Neural crest cell (in vitro differentiated cells): ENCODE measurements around the gene F3. TPM values are rescaled to one million over a fixed set of nuclear protein-coding genes. Genes with fewer than 3 reads are reported as not detected.
"Not testable (repeated sequence)": the region's sequence is repeated elsewhere in the genome, so short reads cannot be mapped to it uniquely, and the experiment has no call there.

Experiments used
- DNase-seq: peaks from one replicate; pipeline ENCODE4 v3.0.0; 2021; ENCODE audit warnings: low read depth, mixed read lengths, low spot score
- H3K27ac Mint-ChIP-seq: one replicate; pipeline ENCODE4 v1.8.0; 2021; ENCODE audit warnings: mild to moderate bottlenecking, mixed read lengths; ENCODE audit not compliant: unreplicated experiment
- H3K27me3 Mint-ChIP-seq: 2 replicates; pipeline ENCODE4 v1.8.0; 2021; ENCODE audit warnings: low read depth, mild to moderate bottlenecking, mixed read lengths
- H3K36me3 Mint-ChIP-seq: 2 replicates; pipeline ENCODE4 v1.8.0; 2021; ENCODE audit warnings: low read depth, mild to moderate bottlenecking, mixed read lengths
- H3K4me1 Mint-ChIP-seq: 2 replicates; pipeline ENCODE4 v1.8.0; 2021; ENCODE audit warnings: mixed read lengths
- H3K4me3 Mint-ChIP-seq: one replicate; pipeline ENCODE4 v1.8.0; 2021; ENCODE audit warnings: mild to moderate bottlenecking, mixed read lengths
- H3K9me3 Mint-ChIP-seq: 2 replicates; pipeline ENCODE4 v1.8.0; 2021; ENCODE audit warnings: mixed read lengths
- CTCF ChIP-seq: fragments of 200-600 bp; sonication (generic); conservative IDR thresholded peaks from 2 replicates; pipeline ENCODE4 v1.5.0; 2021; ENCODE audit warnings: antibody characterized with exemption, mild to moderate bottlenecking
- total RNA-seq: library from RNA; stranded (reverse); gene quantifications from 2 replicates; pipeline ENCODE4 v1.2.1, GENCODE V29; 2021

F3 gene
- total RNA-seq, 1 donor from 2014 or later: 4.6 TPM

GRCh38 chr1:94579876-94580294 is 38.3 kb upstream of the F3 start:
- Mint-ChIP-seq H3K9me3 (peaks cover 29% of the 10 kb centered on the region), H3K4me1 (peaks cover 4% of the 10 kb centered on the region), H3K27me3 (no peaks in the 10 kb centered on the region), H3K36me3 (peaks cover 22% of the 10 kb centered on the region), H3K27ac (no peak overlapping the region), H3K4me3 (no peak overlapping the region)
- no peak for TF ChIP-seq CTCF
- DNase-seq: no peak

GRCh38 chr1:94578856-94579255 is 37.3 kb upstream of the F3 start:
- H3K36me3 Mint-ChIP-seq: peaks cover 25% of the 10 kb centered on the region
- no peak overlapping the region for H3K4me3 Mint-ChIP-seq
- no peak overlapping the region for H3K27ac Mint-ChIP-seq
- H3K4me1 Mint-ChIP-seq: peaks cover 4% of the 10 kb centered on the region
- TF ChIP-seq CTCF: no peak
- no peaks in the 10 kb centered on the region for H3K27me3 Mint-ChIP-seq
- H3K9me3 Mint-ChIP-seq: peaks cover 32% of the 10 kb centered on the region
- no peak for DNase-seq

- not testable (repeated sequence) for H3K27ac Mint-ChIP-seq, H3K4me1 Mint-ChIP-seq, H3K27me3 Mint-ChIP-seq, H3K4me3 Mint-ChIP-seq, DNase-seq
- Mint-ChIP-seq H3K36me3 (peaks cover 38% of the 10 kb centered on the region), H3K9me3 (peaks cover 36% of the 10 kb centered on the region)
Measured at GRCh38 chr1:94573917-94574316, 32.4 kb upstream of the F3 start.

- no peaks in the 10 kb centered on the region for H3K27me3 Mint-ChIP-seq
- TF ChIP-seq CTCF: no peak
- no peak overlapping the region for H3K27ac Mint-ChIP-seq
- no peak for DNase-seq
- H3K9me3 Mint-ChIP-seq: peaks cover 28% of the 10 kb centered on the region
- H3K4me1 Mint-ChIP-seq: no peaks in the 10 kb centered on the region
- H3K4me3 Mint-ChIP-seq: no peak overlapping the region
- H3K36me3 Mint-ChIP-seq: peaks cover 30% of the 10 kb centered on the region
Measured at GRCh38 chr1:94572780-94573179, 31.2 kb upstream of the F3 start.

- H3K27ac Mint-ChIP-seq, H3K4me1 Mint-ChIP-seq, H3K4me3 Mint-ChIP-seq, H3K27me3 Mint-ChIP-seq, DNase-seq: not testable (repeated sequence)
- Mint-ChIP-seq H3K36me3 (peaks cover 20% of the 10 kb centered on the region), H3K9me3 (peaks cover 19% of the 10 kb centered on the region)
Measured at GRCh38 chr1:94570965-94571364, 29.4 kb upstream of the F3 start.

- not testable (repeated sequence) for H3K27me3 Mint-ChIP-seq, H3K4me3 Mint-ChIP-seq, DNase-seq, H3K27ac Mint-ChIP-seq, H3K4me1 Mint-ChIP-seq
- Mint-ChIP-seq H3K36me3 (peaks cover 17% of the 10 kb centered on the region), H3K9me3 (peaks cover 14% of the 10 kb centered on the region)
Measured at GRCh38 chr1:94568806-94569205, 27.2 kb upstream of the F3 start.

- not testable (repeated sequence) for H3K27ac Mint-ChIP-seq, H3K4me3 Mint-ChIP-seq, H3K27me3 Mint-ChIP-seq, H3K4me1 Mint-ChIP-seq, DNase-seq
- peaks cover 16% of the 10 kb centered on the region for H3K36me3 Mint-ChIP-seq
- H3K9me3 Mint-ChIP-seq: peaks cover 12% of the 10 kb centered on the region
Measured at GRCh38 chr1:94567975-94568607, 26.5 kb upstream of the F3 start.

GRCh38 chr1:94566436-94566835 is 24.9 kb upstream of the F3 start:
- H3K27ac Mint-ChIP-seq, H3K4me3 Mint-ChIP-seq, H3K27me3 Mint-ChIP-seq, H3K9me3 Mint-ChIP-seq, H3K36me3 Mint-ChIP-seq, DNase-seq: not testable (repeated sequence)
- peaks cover 15% of the 10 kb centered on the region for H3K4me1 Mint-ChIP-seq
